Endothelial cell of umbilical vein (primary cell): ENCODE measurements around the gene AGPS. TPM values are rescaled to one million over a fixed set of nuclear protein-coding genes. Genes with fewer than 3 reads are reported as not detected.

ENCODE experiments used
- BruUV-seq: library from RNA; stranded (reverse); fragments of 400-500 nt; replicated peaks from 2 replicates; lab custom pipeline; 2021; lab: Mats Ljungman, UMichigan
- CTCF ChIA-PET: fragments of 300-600, 350-600 bp; sonication (Branson Sonifier 250); formaldehyde crosslinking; loops from one replicate; lab custom pipeline; 2021; ENCODE audit warnings: antibody characterized with exemption, inconsistent platforms; lab: Charles Lee
- POLR2A ChIA-PET: fragments of 300-600, 350-600 bp; sonication (Branson Sonifier 250); formaldehyde crosslinking; loops from one replicate; lab custom pipeline; 2021; ENCODE audit warnings: antibody characterized with exemption, inconsistent platforms; lab: Charles Lee
- DNase-seq: peaks from one replicate; pipeline ENCODE4 v3.0.0-alpha.2; 2011; ENCODE audit warnings: low read depth, low spot score
- FAIRE-seq: peaks from 2 replicates; lab custom pipeline; 2011; peaks lifted over from hg19 to GRCh38; lab: Jason Lieb, UNC
- H2AFZ ChIP-seq: 2 replicates; pipeline ENCODE4 v1.6.0; 2012; ENCODE audit warnings: low read depth, low read length, control low read depth, inconsistent platforms
- H3K27ac ChIP-seq: 2 replicates; pipeline ENCODE4 v1.5.1; 2011; ENCODE audit warnings: low read depth, mild to moderate bottlenecking, control low read depth, low read length, moderate library complexity; ENCODE audit not compliant: insufficient read depth
- H3K27me3 ChIP-seq, 2 experiments: 2 replicates each; pipeline versions ENCODE4 v1.6.0 to v1.6.1; 2011; ENCODE audit warnings: low read length in 2 of 2, mixed read lengths in 1 of 2; ENCODE audit not compliant: control insufficient read depth in 2 of 2, insufficient read depth in 2 of 2
- H3K36me3 ChIP-seq, 2 experiments: 2 replicates in 1 of 2; 3 replicates in 1 of 2; pipeline ENCODE4 v1.5.1; 2011; ENCODE audit warnings: low read length in 2 of 2, mild to moderate bottlenecking in 1 of 2, moderate library complexity in 1 of 2; ENCODE audit not compliant: control insufficient read depth in 2 of 2, insufficient read depth in 2 of 2; ENCODE audit errors: extremely low read depth in 1 of 2
- H3K4me1 ChIP-seq: 3 replicates; pipeline ENCODE4 v1.5.1; 2011; ENCODE audit warnings: mild to moderate bottlenecking, low read length; ENCODE audit not compliant: control insufficient read depth, insufficient read depth; ENCODE audit errors: extremely low read depth
- H3K4me2 ChIP-seq: 2 replicates; pipeline ENCODE4 v1.6.1; 2011; ENCODE audit warnings: low read length, control low read depth, mixed read lengths; ENCODE audit not compliant: insufficient read depth
- H3K4me3 ChIP-seq, 3 experiments: fragments of 200-600 bp in 1 of 3; sonication (generic), shearing (Covaris generic) in 1 of 3; replicated peaks in 1 of 3; 2 replicates each; pipeline ENCODE4 v1.5.1; 2011 to 2016; ENCODE audit warnings: control low read depth in 3 of 3, low read length in 3 of 3, mild to moderate bottlenecking in 2 of 3, inconsistent platforms in 1 of 3, low read depth in 1 of 3, moderate library complexity in 1 of 3; ENCODE audit not compliant: insufficient read depth in 1 of 3
- H3K79me2 ChIP-seq: 2 replicates; pipeline ENCODE4 v1.6.0; 2012; ENCODE audit warnings: low read length, inconsistent platforms; ENCODE audit not compliant: control insufficient read depth, insufficient read depth
- H3K9ac ChIP-seq: replicated peaks from 2 replicates; pipeline ENCODE3; 2011; ENCODE audit warnings: low read length, control low read depth; ENCODE audit not compliant: insufficient read depth; ENCODE audit errors: extremely low read depth
- H3K9me1 ChIP-seq: replicated peaks from 3 replicates; pipeline ENCODE4 v1.6.0; 2011; ENCODE audit warnings: mild to moderate bottlenecking, low read length; ENCODE audit not compliant: control insufficient read depth, insufficient read depth; ENCODE audit errors: extremely low read depth
- H3K9me3 ChIP-seq: replicated peaks from 2 replicates; pipeline ENCODE4 v1.5.1; 2012; ENCODE audit warnings: low read length, inconsistent platforms; ENCODE audit not compliant: control insufficient read depth, insufficient read depth
- H4K20me1 ChIP-seq: replicated peaks from 2 replicates; pipeline ENCODE3; 2011; ENCODE audit warnings: mild to moderate bottlenecking, low read length; ENCODE audit not compliant: control insufficient read depth, insufficient read depth; ENCODE audit errors: extremely low read depth
- EZH2 ChIP-seq: IDR thresholded peaks from 2 replicates; pipeline ENCODE4 v1.6.1; 2012; ENCODE audit warnings: borderline replicate concordance, low read depth, mild to moderate bottlenecking, moderate library complexity, low read length, inconsistent platforms; ENCODE audit not compliant: severe bottlenecking
- GATA2 ChIP-seq: IDR thresholded peaks from 2 replicates; pipeline ENCODE4 v1.7.0; 2011; ENCODE audit warnings: low read depth, mild to moderate bottlenecking, moderate library complexity, mixed read lengths, low read length; ENCODE audit not compliant: insufficient read length, insufficient read depth
- JUN ChIP-seq: IDR thresholded peaks from 2 replicates; pipeline ENCODE4 v1.6.1; 2011; ENCODE audit warnings: borderline replicate concordance, low read depth; ENCODE audit not compliant: insufficient read length, insufficient read depth
- MYC ChIP-seq: IDR thresholded peaks from one replicate; pipeline ENCODE4 v1.6.1; 2011; ENCODE audit warnings: mild to moderate bottlenecking, low read depth, low read length
- dilution Hi-C: fragments of 300-500 bp; cut with MboI; formaldehyde crosslinking; loops from one replicate; pipeline ENCODE4 v1.15.0; 2019; ENCODE audit warnings: low sequenced_read_pairs; ENCODE audit not compliant: extremely low pct_ligation_motif_present
- intact Hi-C: fragments of 100-400 bp; cut with micrococcal nuclease; formaldehyde crosslinking; loops from one replicate; pipeline ENCODE4 v1.10.0; 2022
- polyA plus RNA-seq, 4 experiments: library from polyadenylated mRNA; depleted of rRNA in 3 of 4; stranded (reverse) in 3 of 4; unstranded in 1 of 4; fragments of >200 nt; gene quantifications; 2 replicates each; pipeline versions ENCODE4 v1.2.1 to v1.2.3, GENCODE V29; 2011 to 2012; ENCODE audit warnings: missing spikeins in 1 of 4
- total RNA-seq: library from RNA; stranded (reverse); gene quantifications from 2 replicates; pipeline ENCODE4 v1.2.3, GENCODE V29; 2021

The AGPS gene
- total and polyA plus RNA-seq, 2 donors (not counting 3 experiments of a cell fraction or from before 2014, with no cell fraction given), result 10.1 to 96.5 TPM

- H3K9me1 ChIP-seq, result no peaks in the 10 kb centered on the region
- peak overlapping the region; percentile 51 for H3K4me2 ChIP-seq
- CTCF ChIA-PET, result interaction anchor here (2.1 to 4.3 kb wide), 3 partner anchors 10 to 231 kb away, joined by 9 to 15 read pairs (median 14); no protein-coding TSS in a partner anchor
- intact Hi-C loops (loop anchor here (1.0 to 5.0 kb wide), 6 partner anchors 19 to 231 kb away; partner anchors contain the start of genes HNRNPA3 and NFE2L2), dilution Hi-C loops (loop anchor here (10.0 kb wide), 1 partner anchor 231 kb away; no protein-coding TSS in a partner anchor)
- no peak overlapping the region for H2AFZ ChIP-seq
- no peak overlapping the region for H3K4me3 ChIP-seq
- POLR2A ChIA-PET, result no interaction called here
- FAIRE-seq, result no peak
- H3K27ac ChIP-seq, result peak overlapping the region; percentile 82
- H3K9ac ChIP-seq, result no peak overlapping the region
- BruUV-seq, result no TSS peak
- H3K9me3 ChIP-seq, result no peaks in the 10 kb centered on the region
- no peaks in the 10 kb centered on the region for H4K20me1 ChIP-seq
- DNase-seq, result no peak
- no peaks in the 10 kb centered on the region for H3K27me3 ChIP-seq
- TF ChIP-seq EZH2, result no peak
- no peak for TF ChIP-seq GATA2
- TF ChIP-seq MYC, result no peak
- TF ChIP-seq JUN, result no peak
- H3K36me3 ChIP-seq, result no peaks in the 10 kb centered on the region
- H3K79me2 ChIP-seq, result peaks cover 74% of the 10 kb centered on the region
- H3K4me1 ChIP-seq, result peaks cover 75% of the 10 kb centered on the region
Measured at GRCh38 chr2:177395351-177396065, 2.9 kb downstream of the AGPS start.
